Common myeloid progenitor, CD34-positive (primary cell): ENCODE data around the gene UBQLN3.

Experiments
- CTCF ChIA-PET: fragments of 350-600 bp; sonication (Branson Sonifier 250); formaldehyde crosslinking; loops from one replicate; lab custom pipeline; 2021; ENCODE audit warnings: antibody characterized with exemption; lab: Charles Lee
- POLR2A ChIA-PET: fragments of 350-600 bp; sonication (Branson Sonifier 250); formaldehyde crosslinking; loops from one replicate; lab custom pipeline; 2021; ENCODE audit warnings: antibody characterized with exemption; lab: Charles Lee
- DNase-seq, 3 donors: peaks; one replicate each; pipeline versions ENCODE4 v3.0.0 to v3.0.0-alpha.2; 2013
- H3K27ac ChIP-seq, 2 experiments: 1 replicate in 1 of 2; 2 replicates in 1 of 2; pipeline ENCODE4 v1.7.0; 2013; ENCODE audit warnings: inconsistent platforms in 2 of 2, low read length in 2 of 2, mild to moderate bottlenecking in 2 of 2, low read depth in 1 of 2, moderate library complexity in 1 of 2; ENCODE audit not compliant: severe bottlenecking in 2 of 2, insufficient read depth in 1 of 2, poor library complexity in 1 of 2
- H3K27me3 ChIP-seq, 5 experiments: replicated peaks in 2 of 5; 1 replicate in 3 of 5; 2 replicates in 2 of 5; pipeline versions ENCODE4 v1.6.1 to v1.7.0; 2013; ENCODE audit warnings: low read length in 4 of 5, mild to moderate bottlenecking in 2 of 5, moderate library complexity in 2 of 5, inconsistent platforms in 1 of 5; ENCODE audit not compliant: insufficient read depth in 5 of 5, control insufficient read depth in 4 of 5
- H3K36me3 ChIP-seq, 4 experiments: 1 replicate in 2 of 4; 2 replicates in 2 of 4; pipeline versions ENCODE4 v1.6.1 to v1.7.0; 2013; ENCODE audit warnings: low read length in 3 of 4, control low read depth in 1 of 4, mild to moderate bottlenecking in 1 of 4; ENCODE audit not compliant: control insufficient read depth in 4 of 4, insufficient read depth in 4 of 4
- H3K4me1 ChIP-seq, 4 experiments: 1 replicate in 3 of 4; 2 replicates in 1 of 4; pipeline versions ENCODE4 v1.6.1 to v1.7.1; 2013; ENCODE audit warnings: low read length in 3 of 4, mild to moderate bottlenecking in 3 of 4, control low read depth in 1 of 4, inconsistent platforms in 1 of 4, moderate library complexity in 1 of 4; ENCODE audit not compliant: control insufficient read depth in 4 of 4, insufficient read depth in 4 of 4; ENCODE audit errors: control extremely low read depth in 1 of 4
- H3K4me3 ChIP-seq, 7 experiments: 1 replicate in 4 of 7; 2 replicates in 3 of 7; pipeline versions ENCODE4 v1.5.1 to v1.7.0; 2013; ENCODE audit warnings: mild to moderate bottlenecking in 7 of 7, low read length in 6 of 7, moderate library complexity in 6 of 7, inconsistent platforms in 2 of 7, low read depth in 2 of 7, control low read depth in 1 of 7; ENCODE audit not compliant: insufficient read depth in 4 of 7, control insufficient read depth in 1 of 7; ENCODE audit errors: extremely low read depth in 1 of 7
- H3K9me3 ChIP-seq, 5 experiments: 1 replicate in 4 of 5; 2 replicates in 1 of 5; pipeline versions ENCODE4 v1.6.1 to v1.7.1; 2013; ENCODE audit warnings: low read length in 4 of 5, mild to moderate bottlenecking in 2 of 5, inconsistent platforms in 1 of 5, low read depth in 1 of 5, moderate library complexity in 1 of 5; ENCODE audit not compliant: control insufficient read depth in 4 of 5, insufficient read depth in 2 of 5; ENCODE audit errors: control extremely low read depth in 1 of 5
- WGBS: methylation state at CpG from one replicate; pipeline ENCODE4 v1.1.5; 2013; ENCODE audit not compliant: insufficient coverage; 5-methylcytosine and 5-hydroxymethylcytosine counted together

Gene UBQLN3

DNA sequence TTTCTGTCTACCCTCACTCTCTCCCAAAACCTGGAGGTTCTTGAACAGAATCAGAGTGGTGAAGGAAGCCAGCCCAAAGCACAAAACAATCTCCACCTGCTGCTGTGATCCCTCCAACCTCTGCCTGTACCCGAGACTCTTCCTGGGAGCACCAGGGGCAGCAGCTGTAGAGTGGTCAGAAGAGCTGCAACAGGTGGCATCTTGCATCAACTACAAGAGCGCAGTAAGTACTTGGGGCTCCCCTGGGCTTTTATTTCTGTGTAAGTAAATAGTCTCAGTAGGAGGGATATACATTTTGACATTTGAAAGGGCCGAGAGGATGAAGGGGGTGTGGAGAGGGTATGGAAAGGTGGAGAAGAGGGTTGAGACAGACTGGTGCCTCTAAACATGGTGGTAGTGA lies 15.0 kb upstream of the UBQLN3 start:
- Histone ChIP-seq H3K27ac (no peak overlapping the region), H3K36me3 (no peaks in the 10 kb centered on the region), H3K4me3 (no peak overlapping the region), H3K4me1 (no peaks in the 10 kb centered on the region), H3K9me3 (no peaks in the 10 kb centered on the region), H3K27me3 (no peaks in the 10 kb centered on the region)
- CTCF ChIA-PET = no interaction called here
- 100% methylated on average over 3 of the region's 3 CpGs for WGBS
- DNase-seq = no peak
- POLR2A ChIA-PET = no interaction called here

DNA sequence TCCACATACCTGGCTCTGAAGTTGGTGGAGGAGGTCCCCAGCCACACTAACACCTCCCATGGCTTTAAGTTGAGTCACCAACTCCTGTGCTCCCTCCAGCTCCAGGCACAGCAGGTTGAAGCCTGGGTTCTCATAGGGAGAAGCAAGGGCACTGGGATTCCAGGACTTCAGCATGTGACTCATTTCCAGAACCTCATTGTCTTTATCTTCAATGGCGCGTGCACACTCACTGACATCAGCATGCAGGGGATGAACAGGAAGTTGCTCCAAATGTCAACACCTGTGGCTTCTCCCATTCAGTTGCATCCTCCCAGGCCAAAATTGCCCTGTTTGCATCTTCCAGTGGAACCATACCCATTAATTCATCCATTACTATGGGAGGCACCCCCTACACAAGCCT lies 12.6 kb upstream of the UBQLN3 start:
- CTCF ChIA-PET = no interaction called here
- 100% methylated on average over 2 of the region's 2 CpGs for WGBS
- POLR2A ChIA-PET = no interaction called here

GRCh38 chr11:5521540-5521939 lies 11.8 kb upstream of the UBQLN3 start:
- POLR2A ChIA-PET = no interaction called here
- CTCF ChIA-PET = no interaction called here
- no peak overlapping the region for H3K27ac ChIP-seq

More for the DNA sequence above, 12.6 kb upstream of the UBQLN3 start:
- no peak overlapping the region for H3K27ac ChIP-seq
- H3K4me1 ChIP-seq = no peaks in the 10 kb centered on the region
- no peaks in the 10 kb centered on the region for H3K27me3 ChIP-seq
- no peaks in the 10 kb centered on the region for H3K36me3 ChIP-seq
- DNase-seq = no peak
- H3K9me3 ChIP-seq = no peaks in the 10 kb centered on the region
- H3K4me3 ChIP-seq = no peak overlapping the region

GRCh38 chr11:5516599-5516998 lies 6.8 kb upstream of the UBQLN3 start, which contains the start of gene UBQLNL:
Gene UBQLNL, minus strand, starts transcription at chr11:5516699. Its CDS starts 258 bp downstream, at chr11:5516441.
- no CpG with 5 or more reads among the region's 2 CpGs for WGBS

More at GRCh38 chr11:5521540-5521939, 11.8 kb upstream of the UBQLN3 start:
- Histone ChIP-seq H3K4me1 (no peaks in the 10 kb centered on the region), H3K36me3 (no peaks in the 10 kb centered on the region), H3K9me3 (no peaks in the 10 kb centered on the region), H3K4me3 (no peak overlapping the region), H3K27me3 (no peaks in the 10 kb centered on the region)
- 100% methylated on average over 1 of the region's 4 CpGs for WGBS
- DNase-seq = no peak

DNA sequence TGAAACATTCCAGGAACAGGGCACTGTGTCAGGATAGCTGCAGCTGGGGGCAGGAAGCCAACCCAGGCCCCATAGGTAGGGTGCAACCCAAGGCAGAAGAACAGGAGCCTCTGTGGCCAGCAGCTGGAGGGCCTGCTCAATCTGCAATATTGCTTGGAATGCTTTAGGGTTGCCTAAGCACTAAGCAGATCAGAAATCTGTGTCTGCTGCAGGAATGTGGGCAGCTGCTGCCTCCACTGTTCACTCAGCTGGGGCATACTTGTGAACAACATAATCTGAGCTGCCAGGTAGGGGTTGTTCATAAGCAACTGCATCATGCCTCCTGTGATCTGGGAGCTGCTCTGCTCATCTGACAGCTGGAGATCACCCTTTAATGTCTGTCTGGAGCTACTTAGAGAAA lies 5.1 kb upstream of the UBQLN3 start:
- DNase-seq = no peak
- CTCF ChIA-PET = interaction anchor here (1.0 kb wide), 1 partner anchor 13 kb away, joined by 3 read pairs; no protein-coding TSS in a partner anchor
- POLR2A ChIA-PET = no interaction called here
- Histone ChIP-seq H3K9me3 (no peaks in the 10 kb centered on the region), H3K27me3 (no peaks in the 10 kb centered on the region), H3K4me3 (no peak overlapping the region), H3K27ac (no peak overlapping the region), H3K4me1 (no peaks in the 10 kb centered on the region), H3K36me3 (no peaks in the 10 kb centered on the region)

More at GRCh38 chr11:5516599-5516998, 6.8 kb upstream of the UBQLN3 start, which contains the start of gene UBQLNL:
- Histone ChIP-seq H3K27me3 (no peaks in the 10 kb centered on the region), H3K9me3 (no peaks in the 10 kb centered on the region), H3K36me3 (no peaks in the 10 kb centered on the region), H3K27ac (no peak within 1 kb of the TSS), H3K4me3 (no peak within 1 kb of the TSS), H3K4me1 (no peaks in the 10 kb centered on the region)
- DNase-seq = no peak
- POLR2A ChIA-PET = no interaction called here
- CTCF ChIA-PET = interaction anchor here (0.7 to 1.3 kb wide), 2 partner anchors 9 to 13 kb away, joined by 3 read pairs; no protein-coding TSS in a partner anchor

DNA sequence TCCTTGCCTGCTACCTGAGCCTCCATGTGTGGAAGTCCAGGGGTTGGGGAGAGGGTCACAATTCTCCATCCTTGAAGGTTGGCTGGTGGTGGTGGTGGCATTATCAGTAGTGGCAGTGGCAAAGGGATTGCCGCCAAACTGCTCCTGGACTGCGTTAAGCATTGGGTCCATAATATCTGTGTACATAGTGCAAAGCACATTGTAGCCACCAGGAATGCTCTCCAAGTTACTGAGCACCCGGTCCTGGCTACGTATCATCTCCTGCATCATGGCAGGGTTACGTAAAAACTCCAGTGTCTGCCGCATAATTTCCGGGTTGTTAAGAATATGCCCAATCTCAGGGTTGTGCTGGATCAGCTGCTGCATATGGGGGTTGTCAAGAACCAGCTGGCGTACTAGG lies 1.2 kb downstream of the UBQLN3 start:
- CTCF ChIA-PET = no interaction called here
- no peak for DNase-seq
- no peaks in the 10 kb centered on the region for H3K9me3 ChIP-seq
- no peaks in the 10 kb centered on the region for H3K4me1 ChIP-seq
- no peak overlapping the region for H3K27ac ChIP-seq
- no peak overlapping the region for H3K4me3 ChIP-seq
- no peaks in the 10 kb centered on the region for H3K36me3 ChIP-seq
- WGBS = 99% methylated on average over 8 of the region's 8 CpGs
- H3K27me3 ChIP-seq = peaks cover 0 to 2% (median 0%) of the 10 kb centered on the region in 5 experiments
- POLR2A ChIA-PET = no interaction called here

GRCh38 chr11:5507933-5508305 lies 1.8 kb downstream of the UBQLN3 start:
- Histone ChIP-seq H3K4me3 (no peak overlapping the region), H3K27ac (no peak overlapping the region), H3K4me1 (no peaks in the 10 kb centered on the region), H3K9me3 (no peaks in the 10 kb centered on the region), H3K27me3 (peaks cover 0 to 2% (median 0%) of the 10 kb centered on the region in 5 experiments), H3K36me3 (no peaks in the 10 kb centered on the region)
- POLR2A ChIA-PET = interaction anchor here (0.9 kb wide), 1 partner anchor 22 kb away, joined by 3 read pairs; no protein-coding TSS in a partner anchor
- WGBS = 100% methylated on average over 6 of the region's 6 CpGs
- CTCF ChIA-PET = interaction anchor here (1.0 kb wide), 1 partner anchor 10 kb away, joined by 3 read pairs; no protein-coding TSS in a partner anchor
- no peak for DNase-seq
